Heart right ventricle (tissue), 16 donors: ENCODE measurements around the gene LGI4. TPM values are rescaled to one million over a fixed set of nuclear protein-coding genes. Genes with fewer than 3 reads are reported as not detected.

ENCODE experiments used
- ATAC-seq, 8 donors: fragments of 200-7000 bp; cut with Tn5 transposase; one replicate each; pipeline ENCODE4 v1.9.1; 2020; ENCODE audit warnings: mild to moderate bottlenecking in 8 of 8, moderate library complexity in 8 of 8, moderate number of reproducible peaks in 1 of 8
- DNase-seq, 2 donors: peaks; one replicate each; pipeline ENCODE4 v3.0.0-alpha.2; 2020
- H3K27ac ChIP-seq, 10 donors: fragments of 200-600 bp; sonication (generic) in 2 of 10; one replicate each; pipeline versions ENCODE4 v1.5.0 to v1.8.0; 2020 to 2022; ENCODE audit warnings: mild to moderate bottlenecking in 3 of 10
- H3K27me3 ChIP-seq, 7 donors: fragments of 200-600 bp; one replicate each; pipeline ENCODE4 v1.8.0; 2021 to 2022; ENCODE audit warnings: mild to moderate bottlenecking in 2 of 7
- H3K36me3 ChIP-seq, 9 donors: fragments of 200-600 bp; sonication (generic) in 1 of 9; one replicate each; pipeline versions ENCODE4 v1.5.0 to v1.8.0; 2020 to 2022; ENCODE audit warnings: mild to moderate bottlenecking in 2 of 9
- H3K4me1 ChIP-seq, 9 donors: fragments of 200-600 bp; sonication (generic) in 1 of 9; one replicate each; pipeline versions ENCODE4 v1.5.0 to v1.8.0; 2020 to 2022; ENCODE audit warnings: mild to moderate bottlenecking in 4 of 9
- H3K4me3 ChIP-seq, 10 donors: fragments of 200-600 bp; sonication (generic) in 2 of 10; one replicate each; pipeline versions ENCODE4 v1.5.0 to v1.8.0; 2020 to 2022; ENCODE audit warnings: mild to moderate bottlenecking in 7 of 10, moderate library complexity in 2 of 10
- H3K9me3 ChIP-seq, 11 donors: fragments of 200-600 bp in 10 of 11; sonication (generic) in 2 of 11; one replicate each; pipeline versions ENCODE4 v1.5.0 to v1.8.0; 2013 to 2022; ENCODE audit warnings: mild to moderate bottlenecking in 2 of 11, control low read depth in 1 of 11, moderate library complexity in 1 of 11
- WGBS, 2 donors: extraction: QIAGEN DNeasy Blood & Tissue Kit; methylation state at CpG; one replicate each; pipeline ENCODE4 v1.1.7; 2013; ENCODE audit warnings: inconsistent platforms in 1 of 2; 5-methylcytosine and 5-hydroxymethylcytosine counted together
- intact Hi-C, 10 donors: fragments of 100-400 bp; cut with DNase I; formaldehyde crosslinking; loops; one replicate each; pipeline versions ENCODE4 v1.11.1 to v1.14.2; 2022
- polyA plus RNA-seq, 2 donors: library from polyadenylated mRNA; stranded (reverse); fragments of 200-250 nt; gene quantifications; one replicate each; pipeline ENCODE4 v1.2.3, GENCODE V29; 2013
- total RNA-seq, 10 donors: library from RNA; stranded (reverse); fragmentation: NEBNext Ultra II Directional in 3 of 10; extraction: Animal tissue kit (Norgen Biotek cat#: 25700) in 3 of 10; gene quantifications; one replicate each; pipeline versions ENCODE4 v1.2.1 to v1.2.4, GENCODE V29; 2021 to 2023
- TF ChIP-seq, protein P1 (sequence below), 9 donors: fragments of 200-600 bp; sonication (generic) in 2 of 9; IDR thresholded peaks; one replicate each; pipeline versions ENCODE4 v1.5.0 to v1.8.0; 2021 to 2022; ENCODE audit warnings: antibody characterized with exemption in 9 of 9, mild to moderate bottlenecking in 5 of 9, moderate library complexity in 1 of 9
- donor health status: Arrhythmogenic right ventricular cardiomyopathy.
- donor health status: ischemic (EF 13 %, LVEDD 7.1; RV severe dilation, severe dysfunction).
- donor health status: healthy with polysubstance abuse.
- donor health status: DM: no; HTN: yes; CAD: no.
- donor health status: DM: no; HTN: no; CAD: no.
- donor health status: ischemic (EF 25% LVEDD 6.9; RV normal size, moderate dysfunction).
- donor health status: ischemic (EF 25% LVEDD 5.7; RV mildly dilated, moderate dysfunction).
- donor health status: healthy.
- donor health status: DM: yes; HTN: yes; CAD: no.
- donor health status: Ischemic cardiomyopathy.
- donor health status: ischemic (EF 35%, LVEDD 5.7; RV mildly dilated, moderate dysfunction).
- donor health status: nonischemic (EF 11% LVEDD 7.7; RV severe dilation, severe dysfunction).
- donor health status: DM: yes; HTN: yes; CAD: no.
- donor health status: PGD.
- donor health status: ischemic (EF 29% LVEDD 5.4; RV normal size, mild dysfunction).
- donor health status: nonischemic (EF 23%, LVEDD 6.1; RV moderate dilation, normal function).

Gene LGI4
- total and polyA plus RNA-seq, 12 donors, result 4.3 to 30.0 (median 8.3) TPM

DNA sequence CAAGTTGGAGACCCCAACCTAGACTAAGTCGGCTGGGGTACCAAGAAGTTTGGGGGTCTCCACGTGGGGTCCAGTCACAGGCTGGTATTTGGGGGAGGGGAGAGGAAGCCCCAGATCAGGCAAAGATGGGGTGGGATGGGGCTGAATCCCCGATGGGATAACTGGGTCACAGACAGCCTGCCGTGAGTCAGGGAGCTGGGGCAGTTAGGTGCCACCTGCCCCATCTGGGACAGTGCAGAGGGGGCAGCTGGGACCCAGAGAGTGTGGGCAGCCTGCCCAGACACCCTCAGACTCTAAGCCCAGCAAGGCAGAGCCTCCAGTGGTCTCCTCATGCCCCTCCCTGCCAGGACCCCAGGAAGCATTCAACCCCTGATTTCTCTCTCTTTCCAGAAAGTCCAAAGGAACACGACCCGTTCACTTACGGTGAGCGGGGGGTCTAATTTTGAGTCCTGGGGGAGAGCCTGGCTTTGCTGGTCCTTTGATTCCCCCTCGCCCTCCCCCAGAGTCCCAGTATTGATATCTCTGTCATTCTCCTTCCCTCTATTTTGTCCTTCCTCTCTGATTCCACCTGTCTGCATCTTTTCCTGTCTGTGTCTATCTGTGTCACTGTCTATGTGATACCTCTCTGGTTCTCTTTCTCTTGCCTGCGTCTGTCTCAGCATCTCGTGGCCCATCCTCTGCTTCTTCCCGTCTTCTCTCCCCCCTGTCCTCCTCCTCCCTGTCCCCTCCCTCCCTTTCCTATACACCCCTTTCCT, 5.5 kb upstream of the LGI4 start:
- WGBS, 2 donors, result 43 to 60% methylated on average over 12 of the region's 12 CpGs
- intact Hi-C loops, result loop anchor here in 5 of 10 donors (5.0 kb wide), 3 partner anchors 73 to 132 kb away; partner anchors contain the start of gene USF2 (in 3 of the 5)
- H3K27me3 ChIP-seq, result peaks cover 0 to 35% (median 4%) of the 10 kb centered on the region in 7 donors
- DNase-seq (peak in 1 of 2 donors; percentile 24), ATAC-seq (no peak)
- H3K36me3 ChIP-seq, result no peaks in the 10 kb centered on the region
- no peaks in the 10 kb centered on the region for H3K9me3 ChIP-seq
- peak overlapping the region; percentile 87 to 99 (median 94) for H3K27ac ChIP-seq
- H3K4me1 ChIP-seq, result peaks cover 5 to 76% (median 52%) of the 10 kb centered on the region in 9 donors
- peak overlapping the region; percentile 26 to 63 (median 54) for H3K4me3 ChIP-seq
- TF ChIP-seq, protein P1, sequence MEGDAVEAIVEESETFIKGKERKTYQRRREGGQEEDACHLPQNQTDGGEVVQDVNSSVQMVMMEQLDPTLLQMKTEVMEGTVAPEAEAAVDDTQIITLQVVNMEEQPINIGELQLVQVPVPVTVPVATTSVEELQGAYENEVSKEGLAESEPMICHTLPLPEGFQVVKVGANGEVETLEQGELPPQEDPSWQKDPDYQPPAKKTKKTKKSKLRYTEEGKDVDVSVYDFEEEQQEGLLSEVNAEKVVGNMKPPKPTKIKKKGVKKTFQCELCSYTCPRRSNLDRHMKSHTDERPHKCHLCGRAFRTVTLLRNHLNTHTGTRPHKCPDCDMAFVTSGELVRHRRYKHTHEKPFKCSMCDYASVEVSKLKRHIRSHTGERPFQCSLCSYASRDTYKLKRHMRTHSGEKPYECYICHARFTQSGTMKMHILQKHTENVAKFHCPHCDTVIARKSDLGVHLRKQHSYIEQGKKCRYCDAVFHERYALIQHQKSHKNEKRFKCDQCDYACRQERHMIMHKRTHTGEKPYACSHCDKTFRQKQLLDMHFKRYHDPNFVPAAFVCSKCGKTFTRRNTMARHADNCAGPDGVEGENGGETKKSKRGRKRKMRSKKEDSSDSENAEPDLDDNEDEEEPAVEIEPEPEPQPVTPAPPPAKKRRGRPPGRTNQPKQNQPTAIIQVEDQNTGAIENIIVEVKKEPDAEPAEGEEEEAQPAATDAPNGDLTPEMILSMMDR (IDR thresholded peaks at IDR 0.05), result no peak

DNA sequence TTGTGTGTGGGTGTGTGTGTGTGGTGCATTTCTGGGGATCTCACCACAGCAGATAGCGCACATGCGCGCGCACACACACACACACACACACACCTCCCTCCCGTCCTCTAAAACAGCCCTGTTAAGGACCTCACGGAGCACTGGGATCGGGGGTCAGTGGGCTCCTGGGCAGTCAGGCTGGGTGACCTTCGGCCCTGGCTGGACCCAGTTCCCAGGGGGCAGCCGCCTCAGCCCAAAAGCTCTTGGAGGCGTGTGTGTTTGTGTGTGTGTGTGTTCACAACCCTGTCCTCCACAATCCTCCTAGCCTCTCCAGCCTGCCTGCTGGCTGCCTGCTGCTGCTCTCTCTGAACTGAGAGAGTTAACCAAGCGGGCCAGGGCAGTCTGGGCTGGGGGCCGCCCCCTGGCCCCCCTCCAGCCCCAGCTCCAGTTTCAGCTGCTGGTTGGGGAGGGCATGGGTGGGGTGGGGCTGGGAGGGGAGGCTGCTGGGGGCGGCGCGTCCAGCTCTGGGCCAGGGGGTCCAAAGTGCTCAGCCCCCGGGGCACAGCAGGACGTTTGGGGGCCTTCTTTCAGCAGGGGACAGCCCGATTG, 3.5 kb upstream of the LGI4 start, which contains the start of gene FXYD1:
TSS of gene FXYD1 (plus strand) at position 520 of the 588 bp plus-strand sequence. CDS start 1,256 bp downstream, outside the sequence.
- peak within 1 kb of the TSS; percentile 87 to 99 (median 94) for H3K27ac ChIP-seq
- peaks cover 9 to 74% (median 52%) of the 10 kb centered on the region in 9 donors for H3K4me1 ChIP-seq
- peaks cover 0 to 20% (median 4%) of the 10 kb centered on the region in 7 donors for H3K27me3 ChIP-seq
- H3K9me3 ChIP-seq, result no peaks in the 10 kb centered on the region
- H3K4me3 ChIP-seq, result peak within 1 kb of the TSS; percentile 26 to 63 (median 54)
- TF ChIP-seq, protein P1 (IDR thresholded peaks at IDR 0.05), result no peak
- ATAC-seq, result peak; percentile 30 to 71 (median 57)
- 31 to 34% methylated on average over 17 to 18 of the region's 18 CpGs for WGBS, 2 donors
- no peaks in the 10 kb centered on the region for H3K36me3 ChIP-seq
- intact Hi-C loops, result loop anchor here in 5 of 10 donors (2.0 to 10.0 kb wide), 5 partner anchors 14 to 166 kb away; partner anchors contain the start of gene USF2 (in 2 of the 5)
- DNase-seq, result peak; percentile 70 to 76

DNA sequence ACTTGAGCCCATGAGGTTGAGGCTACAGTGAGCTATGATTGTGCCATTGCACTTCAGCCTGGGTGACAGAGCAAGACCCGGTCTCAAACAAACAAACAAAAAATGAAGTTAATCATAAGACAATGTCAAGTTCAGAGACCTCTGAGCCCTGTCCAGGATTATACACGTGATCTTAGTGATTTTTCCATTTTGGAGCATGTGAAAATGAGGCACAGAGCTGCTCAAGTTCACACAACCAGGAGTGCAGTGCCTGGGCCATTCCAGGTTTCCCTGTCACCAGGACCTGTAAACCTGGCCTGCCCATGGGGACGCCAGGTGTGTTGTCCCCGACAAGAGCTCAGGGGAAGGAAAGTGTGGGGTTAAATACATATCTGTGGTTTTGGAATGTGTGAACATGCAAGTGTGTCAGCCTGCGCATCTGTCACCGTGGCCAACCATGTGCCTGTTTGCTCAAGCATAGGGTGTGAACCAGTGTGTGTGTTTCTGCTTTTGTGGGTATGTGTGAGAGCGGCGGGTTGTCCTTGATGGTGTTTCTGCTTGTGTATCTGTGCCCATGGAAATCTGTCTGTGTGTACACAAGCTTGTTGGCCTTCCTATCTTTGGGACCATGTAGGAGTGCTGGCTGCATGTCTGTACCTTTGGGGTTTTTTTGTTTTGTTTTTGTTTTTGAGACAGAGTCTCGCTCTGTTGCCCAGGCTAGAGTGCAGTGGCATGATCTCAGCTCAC, 2.3 kb upstream of the LGI4 start:
- TF ChIP-seq, protein P1 (IDR thresholded peaks at IDR 0.05), result no peak
- no peak for ATAC-seq
- no peaks in the 10 kb centered on the region for H3K36me3 ChIP-seq
- H3K4me1 ChIP-seq, result peaks cover 9 to 62% (median 40%) of the 10 kb centered on the region in 9 donors
- peaks cover 0 to 9% (median 0%) of the 10 kb centered on the region in 7 donors for H3K27me3 ChIP-seq
- no peak overlapping the region for H3K4me3 ChIP-seq
- DNase-seq, result no peak
- H3K27ac ChIP-seq, result peak overlapping the region in 4 of 10 donors; percentile 87 to 96 (median 90)
- intact Hi-C loops, result loop anchor here in 6 of 10 donors (1.0 to 10.0 kb wide), 6 partner anchors 23 to 165 kb away; partner anchors contain the start of gene USF2 (in 2 of the 6)
- whole genome bisulfite sequencing, 2 donors, result 56 to 62% methylated on average over 9 of the region's 9 CpGs
- no peaks in the 10 kb centered on the region for H3K9me3 ChIP-seq
